Hematopoietic multipotent progenitor cell treated with erythropoietin and hydrocortisone succinate and interleukin-3 and kit ligand, for 15 days (in vitro differentiated cells): ENCODE measurements around the gene WDR93.

Experiments used
- DNase-seq: peaks from one replicate; pipeline ENCODE4 v3.0.0-alpha.2; 2015; ENCODE audit warnings: low spot score

Gene WDR93

DNA sequence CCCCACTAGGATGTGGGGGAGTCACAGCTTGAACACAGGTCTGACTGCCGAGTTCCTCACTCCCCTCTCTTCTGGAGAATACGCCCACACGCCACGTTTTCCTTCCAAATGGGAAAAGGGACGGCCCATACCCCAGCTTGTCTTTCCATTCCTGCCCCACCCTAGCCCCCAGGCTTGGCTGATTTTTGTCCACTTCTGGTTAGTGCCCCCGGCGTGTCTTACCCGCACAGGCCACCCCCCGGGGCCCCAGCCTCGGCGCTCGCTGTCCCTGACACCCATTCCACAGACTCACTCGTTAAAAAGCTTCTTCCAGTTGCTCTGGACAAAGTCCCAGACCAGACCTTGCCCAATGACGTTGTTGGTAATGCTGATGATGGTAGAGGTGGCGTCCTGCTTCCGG lies 100.0 kb downstream of the WDR93 start:
- DNase-seq, result no peak

DNA sequence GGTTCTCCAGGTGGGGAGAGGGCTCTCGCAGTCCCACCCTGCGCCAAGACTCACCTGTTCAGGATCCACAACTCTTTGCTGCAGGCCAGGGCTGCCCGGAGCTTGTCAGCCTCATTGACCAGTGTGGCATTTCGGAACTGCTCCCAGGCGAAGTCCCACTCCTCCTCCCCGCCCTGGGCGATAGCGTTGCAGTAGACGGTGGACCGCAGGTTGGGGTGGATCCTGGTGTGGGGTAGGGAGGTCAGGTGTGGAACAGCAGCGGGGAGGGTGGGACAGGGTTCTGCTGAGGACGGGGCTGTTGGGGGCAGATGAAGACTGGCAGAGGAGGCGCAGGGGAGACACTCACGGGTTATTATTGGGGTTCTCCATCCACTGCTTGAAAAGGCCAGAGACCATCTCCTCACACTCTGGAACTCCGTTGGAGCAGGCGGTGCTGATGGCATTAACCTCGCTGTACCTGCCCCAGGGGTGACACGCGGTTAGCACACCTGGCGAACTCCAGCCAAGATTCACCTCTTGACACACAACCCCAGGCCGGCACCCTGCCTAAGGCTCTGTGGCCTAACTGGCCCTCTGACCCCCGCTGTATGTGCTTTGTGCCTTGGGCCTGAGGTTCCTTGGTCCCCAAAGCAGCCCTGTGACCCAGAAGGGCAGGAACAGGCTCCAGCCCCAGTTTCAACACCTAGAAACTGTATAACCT lies 101.6 kb downstream of the WDR93 start:
- no peak for DNase-seq
